Spleen (tissue), 11 donors: Measurements from ENCODE around the gene GRIP1. TPM values are rescaled to one million over a fixed set of nuclear protein-coding genes. Genes with fewer than 3 reads are reported as not detected.

Experiments
- DNase-seq: peaks from one replicate; pipeline ENCODE4 v3.0.0-alpha.2; 2020
- H3K27ac ChIP-seq, 8 donors: fragments of 200-600 bp; sonication (generic) in 7 of 8; 1 replicate in 4 of 8; 2 replicates in 4 of 8; pipeline versions ENCODE4 v1.5.0 to v1.8.0; 2016 to 2021; ENCODE audit warnings: inconsistent platforms in 4 of 8, mild to moderate bottlenecking in 4 of 8, moderate library complexity in 1 of 8
- H3K27me3 ChIP-seq, 7 donors: fragments of 200-600 bp; sonication (generic) in 6 of 7; replicated peaks in 1 of 7; 1 replicate in 4 of 7; 2 replicates in 3 of 7; pipeline versions ENCODE4 v1.5.0 to v1.8.0; 2016 to 2021; ENCODE audit warnings: inconsistent platforms in 3 of 7, mild to moderate bottlenecking in 1 of 7
- H3K36me3 ChIP-seq, 6 donors: fragments of 200-600 bp; sonication (generic) in 5 of 6; 1 replicate in 4 of 6; 2 replicates in 2 of 6; pipeline versions ENCODE4 v1.5.0 to v1.8.0; 2016 to 2021; ENCODE audit warnings: inconsistent platforms in 2 of 6
- H3K4me1 ChIP-seq, 6 donors: fragments of 200-600 bp; sonication (generic) in 5 of 6; 1 replicate in 3 of 6; 2 replicates in 3 of 6; pipeline versions ENCODE4 v1.5.0 to v1.8.0; 2016 to 2021; ENCODE audit warnings: inconsistent platforms in 3 of 6
- H3K4me3 ChIP-seq, 8 donors: fragments of 200-600 bp; sonication (generic) in 7 of 8; 1 replicate in 4 of 8; 2 replicates in 4 of 8; pipeline versions ENCODE4 v1.5.0 to v1.8.0; 2016 to 2021; ENCODE audit warnings: inconsistent platforms in 4 of 8, mild to moderate bottlenecking in 4 of 8, moderate library complexity in 2 of 8
- H3K9me3 ChIP-seq, 8 donors: fragments of 200-600 bp; sonication (generic) in 7 of 8; 1 replicate in 4 of 8; 2 replicates in 4 of 8; pipeline versions ENCODE4 v1.5.0 to v1.8.0; 2016 to 2021; ENCODE audit warnings: inconsistent platforms in 4 of 8
- CTCF ChIP-seq, 11 experiments: fragments of 200-600 bp in 7 of 11; fragments of 450-650 bp in 4 of 11; sonication (generic) in 4 of 11; IDR thresholded peaks in 8 of 11; conservative IDR thresholded peaks in 3 of 11; 1 replicate in 7 of 11; 2 replicates in 4 of 11; pipeline versions ENCODE4 v1.4.0 to v1.8.0; 2016 to 2021; ENCODE audit warnings: antibody characterized with exemption in 11 of 11, inconsistent platforms in 4 of 11, mild to moderate bottlenecking in 1 of 11
- POLR2A ChIP-seq, 3 donors: fragments of 450-650 bp; IDR thresholded peaks; one replicate each; pipeline ENCODE4 v1.5.1; 2017; ENCODE audit warnings: antibody characterized with exemption in 3 of 3, mild to moderate bottlenecking in 1 of 3
- POLR2AphosphoS5 ChIP-seq, 3 donors: sonication (generic); formaldehyde crosslinking; IDR thresholded peaks; one replicate each; pipeline ENCODE4 v1.5.1; 2017; ENCODE audit warnings: antibody characterized with exemption in 3 of 3
- WGBS, 5 donors: extraction: QIAGEN DNeasy Blood & Tissue Kit in 3 of 5; methylation state at CpG; one replicate each; pipeline versions ENCODE4 v1.1.5 to v1.1.7; 2013 to 2018; 5-methylcytosine and 5-hydroxymethylcytosine counted together
- intact Hi-C: fragments of 100-400 bp; cut with DNase I; formaldehyde crosslinking; loops from one replicate; pipeline ENCODE4 v1.15.0; 2023; ENCODE audit warnings: low total_unique reads
- polyA plus RNA-seq, 3 donors: library from polyadenylated mRNA; stranded (reverse); fragments of 200-250 nt; gene quantifications; one replicate each; pipeline ENCODE4 v1.2.1, GENCODE V29; 2013
- total RNA-seq, 7 donors: library from RNA; depleted of rRNA in 3 of 7; stranded (reverse); fragments of >200 nt in 3 of 7; fragmentation: NEBNext Ultra II Directional in 4 of 7; extraction: Animal tissue kit (Norgen Biotek cat#: 25700) in 4 of 7; gene quantifications; one replicate each; pipeline versions ENCODE4 v1.1.0 to v1.2.1, GENCODE V29; 2016 to 2021
- donor health status: healthy with polysubstance abuse.
- donor health status: DM: no; HTN: no; CAD: no; lungs with moderate emphysema.
- donor health status: DM: no; HTN: no; CAD: no.
- donor health status: Bipolar disorder and iron deficiency.
- donor health status: healthy.
- donor health status: DM: no; HTN: no; CAD: no.
- donor health status: DM: yes; HTN: yes; CAD: no.

The GRIP1 gene
- total and polyA plus RNA-seq, 10 donors = 0.35 to 15.2 (median 4.8) TPM

GRCh38 chr12:66662729-66663128 is 16.1 kb downstream of the GRIP1 start:
- Histone ChIP-seq H3K4me1 (peaks cover 9 to 34% (median 17%) of the 10 kb centered on the region in 6 donors), H3K9me3 (no peaks in the 10 kb centered on the region), H3K4me3 (no peak overlapping the region), H3K27ac (peak overlapping the region in 1 of 8 donors; percentile 19), H3K27me3 (no peaks in the 10 kb centered on the region), H3K36me3 (no peaks in the 10 kb centered on the region)
- intact Hi-C loops = no loop called here
- TF ChIP-seq POLR2AphosphoS5 (IDR thresholded peaks at IDR 0.05) = no peak
- no peak for TF ChIP-seq POLR2A (IDR thresholded peaks at IDR 0.05)
- TF ChIP-seq CTCF (IDR thresholded peaks at IDR 0.05 in 8 of 11, conservative IDR thresholded peaks at IDR 0.05 in 3 of 11) = no peak
- WGBS, 5 donors = 12 to 57% (median 30%) methylated on average over 1 of the region's 1 CpG
- no peak for DNase-seq

- no peak for DNase-seq
- TF ChIP-seq CTCF (IDR thresholded peaks at IDR 0.05 in 8 of 11, conservative IDR thresholded peaks at IDR 0.05 in 3 of 11) (no peak), POLR2AphosphoS5 (IDR thresholded peaks at IDR 0.05) (no peak), POLR2A (IDR thresholded peaks at IDR 0.05) (no peak)
- intact Hi-C loops = no loop called here
- Histone ChIP-seq H3K27me3 (no peaks in the 10 kb centered on the region), H3K4me3 (no peak overlapping the region), H3K4me1 (peaks cover 9 to 32% (median 17%) of the 10 kb centered on the region in 6 donors), H3K36me3 (no peaks in the 10 kb centered on the region), H3K9me3 (no peaks in the 10 kb centered on the region), H3K27ac (peak overlapping the region in 1 of 8 donors; percentile 18)
Observed at GRCh38 chr12:66662179-66662578, 16.7 kb downstream of the GRIP1 start.

- Histone ChIP-seq H3K4me3 (no peak overlapping the region), H3K27me3 (no peaks in the 10 kb centered on the region), H3K27ac (no peak overlapping the region), H3K4me1 (peaks cover 9 to 32% (median 17%) of the 10 kb centered on the region in 6 donors), H3K36me3 (no peaks in the 10 kb centered on the region), H3K9me3 (no peaks in the 10 kb centered on the region)
- 65 to 76% (median 67%) methylated on average over 2 of the region's 2 CpGs for WGBS, 5 donors
- no peak for TF ChIP-seq CTCF (IDR thresholded peaks at IDR 0.05 in 8 of 11, conservative IDR thresholded peaks at IDR 0.05 in 3 of 11)
- intact Hi-C loops = no loop called here
- DNase-seq = no peak
Observed at GRCh38 chr12:66661357-66661756, 17.5 kb downstream of the GRIP1 start.

GRCh38 chr12:66653796-66654195 is 25.1 kb downstream of the GRIP1 start:
- Histone ChIP-seq H3K9me3 (no peaks in the 10 kb centered on the region), H3K4me1 (no peaks in the 10 kb centered on the region), H3K36me3 (no peaks in the 10 kb centered on the region), H3K4me3 (no peak overlapping the region), H3K27ac (no peak overlapping the region), H3K27me3 (no peaks in the 10 kb centered on the region)
- TF ChIP-seq POLR2A (IDR thresholded peaks at IDR 0.05) (no peak), POLR2AphosphoS5 (IDR thresholded peaks at IDR 0.05) (no peak), CTCF (IDR thresholded peaks at IDR 0.05 in 8 of 11, conservative IDR thresholded peaks at IDR 0.05 in 3 of 11) (no peak)
- WGBS, 5 donors = 68 to 94% (median 79%) methylated on average over 1 of the region's 1 CpG
- no peak for DNase-seq
- intact Hi-C loops = no loop called here
